ENCODE measurements around the gene NFYC. TPM values are rescaled to one million over a fixed set of nuclear protein-coding genes. Genes with fewer than 3 reads are reported as not detected.
"Not testable (repeated sequence)": the region's sequence is repeated elsewhere in the genome, so short reads cannot be mapped to it uniquely, and the experiment has no call there.

The NFYC gene
- total RNA-seq, 1 donor = 19.4 TPM

- peaks cover 62% of the 10 kb centered on the region for H3K4me1 ChIP-seq (ENCODE audit: insufficient read depth, low read length)
- no peaks in the 10 kb centered on the region for H3K27me3 ChIP-seq (ENCODE audit: insufficient read depth, low read length)
- no peaks in the 10 kb centered on the region for H3K9me3 ChIP-seq (ENCODE audit: low read depth, low read length)
- peak overlapping the region; percentile 52 for H3K4me3 ChIP-seq (ENCODE audit: low read length)
These were observed 18.3 kb downstream of the NFYC start for GRCh38 chr1:40709802-40710278.

GRCh38 chr1:40710581-40711315, 19.2 kb downstream of the NFYC start:
- peaks cover 62% of the 10 kb centered on the region for H3K4me1 ChIP-seq (ENCODE audit: insufficient read depth, low read length)
- no peaks in the 10 kb centered on the region for H3K9me3 ChIP-seq (ENCODE audit: low read depth, low read length)
- H3K4me3 ChIP-seq (ENCODE audit: low read length) = no peak overlapping the region
- no peaks in the 10 kb centered on the region for H3K27me3 ChIP-seq (ENCODE audit: insufficient read depth, low read length)

GRCh38 chr1:40711465-40712404, 20.2 kb downstream of the NFYC start:
- H3K9me3 ChIP-seq (ENCODE audit: low read depth, low read length) = no peaks in the 10 kb centered on the region
- no peak overlapping the region for H3K4me3 ChIP-seq (ENCODE audit: low read length)
- H3K27me3 ChIP-seq (ENCODE audit: insufficient read depth, low read length) = no peaks in the 10 kb centered on the region
- peaks cover 64% of the 10 kb centered on the region for H3K4me1 ChIP-seq (ENCODE audit: insufficient read depth, low read length)

- H3K4me3 ChIP-seq (ENCODE audit: low read length) = no peak overlapping the region
- H3K27me3 ChIP-seq (ENCODE audit: insufficient read depth, low read length) = no peaks in the 10 kb centered on the region
- H3K9me3 ChIP-seq (ENCODE audit: low read depth, low read length) = no peaks in the 10 kb centered on the region
- peaks cover 64% of the 10 kb centered on the region for H3K4me1 ChIP-seq (ENCODE audit: insufficient read depth, low read length)
These were observed 21.0 kb downstream of the NFYC start for GRCh38 chr1:40712405-40712944.

GRCh38 chr1:40712997-40713396, 21.5 kb downstream of the NFYC start:
- H3K27me3 ChIP-seq (ENCODE audit: insufficient read depth, low read length) = no peaks in the 10 kb centered on the region
- H3K4me3 ChIP-seq (ENCODE audit: low read length) = no peak overlapping the region
- no peaks in the 10 kb centered on the region for H3K9me3 ChIP-seq (ENCODE audit: low read depth, low read length)
- peaks cover 61% of the 10 kb centered on the region for H3K4me1 ChIP-seq (ENCODE audit: insufficient read depth, low read length)

- Histone ChIP-seq H3K4me3 (ENCODE audit: low read length) (no peak overlapping the region), H3K9me3 (ENCODE audit: low read depth, low read length) (no peaks in the 10 kb centered on the region), H3K4me1 (ENCODE audit: insufficient read depth, low read length) (peaks cover 47% of the 10 kb centered on the region), H3K27me3 (ENCODE audit: insufficient read depth, low read length) (no peaks in the 10 kb centered on the region)
These were observed 24.1 kb downstream of the NFYC start for GRCh38 chr1:40715491-40716059.

- Histone ChIP-seq H3K4me3 (ENCODE audit: low read length) (no peak overlapping the region), H3K27me3 (ENCODE audit: insufficient read depth, low read length) (no peaks in the 10 kb centered on the region), H3K4me1 (ENCODE audit: insufficient read depth, low read length) (peaks cover 40% of the 10 kb centered on the region), H3K9me3 (ENCODE audit: low read depth, low read length) (no peaks in the 10 kb centered on the region)
These were observed 25.6 kb downstream of the NFYC start for GRCh38 chr1:40717065-40717464.

GRCh38 chr1:40717955-40718354, 26.5 kb downstream of the NFYC start:
- peaks cover 31% of the 10 kb centered on the region for H3K4me1 ChIP-seq (ENCODE audit: insufficient read depth, low read length)
- no peaks in the 10 kb centered on the region for H3K27me3 ChIP-seq (ENCODE audit: insufficient read depth, low read length)
- H3K9me3 ChIP-seq (ENCODE audit: low read depth, low read length) = no peaks in the 10 kb centered on the region
- no peak overlapping the region for H3K4me3 ChIP-seq (ENCODE audit: low read length)

GRCh38 chr1:40720493-40720892, 29.0 kb downstream of the NFYC start:
- Histone ChIP-seq H3K27me3 (ENCODE audit: insufficient read depth, low read length) (no peaks in the 10 kb centered on the region), H3K9me3 (ENCODE audit: low read depth, low read length) (no peaks in the 10 kb centered on the region), H3K4me3 (ENCODE audit: low read length) (no peak overlapping the region), H3K4me1 (ENCODE audit: insufficient read depth, low read length) (peaks cover 20% of the 10 kb centered on the region)

GRCh38 chr1:40722622-40723021, 31.1 kb downstream of the NFYC start:
- no peaks in the 10 kb centered on the region for H3K27me3 ChIP-seq (ENCODE audit: insufficient read depth, low read length)
- H3K4me3 ChIP-seq (ENCODE audit: low read length) = no peak overlapping the region
- H3K9me3 ChIP-seq (ENCODE audit: low read depth, low read length) = no peaks in the 10 kb centered on the region
- peaks cover 16% of the 10 kb centered on the region for H3K4me1 ChIP-seq (ENCODE audit: insufficient read depth, low read length)

GRCh38 chr1:40723196-40723955, 31.9 kb downstream of the NFYC start:
- no peak overlapping the region for H3K4me3 ChIP-seq (ENCODE audit: low read length)
- H3K27me3 ChIP-seq (ENCODE audit: insufficient read depth, low read length) = no peaks in the 10 kb centered on the region
- H3K4me1 ChIP-seq (ENCODE audit: insufficient read depth, low read length) = peaks cover 16% of the 10 kb centered on the region
- no peaks in the 10 kb centered on the region for H3K9me3 ChIP-seq (ENCODE audit: low read depth, low read length)

GRCh38 chr1:40727662-40728061, 36.2 kb downstream of the NFYC start:
- H3K4me3 ChIP-seq (ENCODE audit: low read length) = not testable (repeated sequence)

GRCh38 chr1:40729316-40729862, 37.9 kb downstream of the NFYC start:
- H3K27me3 ChIP-seq (ENCODE audit: insufficient read depth, low read length); H3K9me3 ChIP-seq (ENCODE audit: low read depth, low read length); H3K4me1 ChIP-seq (ENCODE audit: insufficient read depth, low read length); H3K4me3 ChIP-seq (ENCODE audit: low read length): not testable (repeated sequence)

More at GRCh38 chr1:40727662-40728061, 36.2 kb downstream of the NFYC start:
- not testable (repeated sequence) for H3K27me3 ChIP-seq (ENCODE audit: insufficient read depth, low read length); H3K9me3 ChIP-seq (ENCODE audit: low read depth, low read length); H3K4me1 ChIP-seq (ENCODE audit: insufficient read depth, low read length)

- Histone ChIP-seq H3K4me1 (ENCODE audit: insufficient read depth, low read length) (peaks cover 10% of the 10 kb centered on the region), H3K4me3 (ENCODE audit: low read length) (no peak overlapping the region), H3K27me3 (ENCODE audit: insufficient read depth, low read length) (no peaks in the 10 kb centered on the region), H3K9me3 (ENCODE audit: low read depth, low read length) (no peaks in the 10 kb centered on the region)
These were observed 41.3 kb downstream of the NFYC start for GRCh38 chr1:40732756-40733301.
